Measurements from ENCODE around the gene LRG1. TPM values are rescaled to one million over a fixed set of nuclear protein-coding genes. Genes with fewer than 3 reads are reported as not detected.

Gene LRG1
- total RNA-seq, 1 donor from 2014 or later: 0.25 TPM

- H3K36me3 ChIP-seq (ENCODE audit: control insufficient read depth, insufficient read depth, low read length): no peaks in the 10 kb centered on the region
- no peak overlapping the region for H3K4me3 ChIP-seq (ENCODE audit: low read depth, low read length)
- DNase-seq (ENCODE audit: low read depth): no peak
- H3K27me3 ChIP-seq (ENCODE audit: control insufficient read depth, insufficient read depth, low read length): peaks cover 3% of the 10 kb centered on the region
- TF ChIP-seq CTCF (IDR thresholded peaks at IDR 0.05; ENCODE audit: insufficient read depth, low read length, poor library complexity, severe bottlenecking): no peak
Observed at GRCh38 chr19:4511300-4512054, 28.4 kb downstream of the LRG1 start.

GRCh38 chr19:4510435-4511255, 29.2 kb downstream of the LRG1 start:
- H3K4me3 ChIP-seq (ENCODE audit: low read depth, low read length): no peak overlapping the region
- DNase-seq (ENCODE audit: low read depth): no peak
- no peaks in the 10 kb centered on the region for H3K36me3 ChIP-seq (ENCODE audit: control insufficient read depth, insufficient read depth, low read length)
- no peak for TF ChIP-seq CTCF (IDR thresholded peaks at IDR 0.05; ENCODE audit: insufficient read depth, low read length, poor library complexity, severe bottlenecking)
- no peaks in the 10 kb centered on the region for H3K27me3 ChIP-seq (ENCODE audit: control insufficient read depth, insufficient read depth, low read length)

- Histone ChIP-seq H3K27me3 (ENCODE audit: control insufficient read depth, insufficient read depth, low read length) (no peaks in the 10 kb centered on the region), H3K36me3 (ENCODE audit: control insufficient read depth, insufficient read depth, low read length) (peaks cover 1% of the 10 kb centered on the region), H3K4me3 (ENCODE audit: low read depth, low read length) (no peak overlapping the region)
- TF ChIP-seq CTCF (IDR thresholded peaks at IDR 0.05; ENCODE audit: insufficient read depth, low read length, poor library complexity, severe bottlenecking): no peak
- no peak for DNase-seq (ENCODE audit: low read depth)
Observed at GRCh38 chr19:4508698-4509097, 31.1 kb downstream of the LRG1 start.

GRCh38 chr19:4507804-4508203, 32.0 kb downstream of the LRG1 start:
- no peak for DNase-seq (ENCODE audit: low read depth)
- Histone ChIP-seq H3K27me3 (ENCODE audit: control insufficient read depth, insufficient read depth, low read length) (no peaks in the 10 kb centered on the region), H3K4me3 (ENCODE audit: low read depth, low read length) (no peak overlapping the region), H3K36me3 (ENCODE audit: control insufficient read depth, insufficient read depth, low read length) (peaks cover 1% of the 10 kb centered on the region)
- TF ChIP-seq CTCF (IDR thresholded peaks at IDR 0.05; ENCODE audit: insufficient read depth, low read length, poor library complexity, severe bottlenecking): no peak

GRCh38 chr19:4507150-4507452, 32.7 kb downstream of the LRG1 start:
- Histone ChIP-seq H3K4me3 (ENCODE audit: low read depth, low read length) (no peak overlapping the region), H3K27me3 (ENCODE audit: control insufficient read depth, insufficient read depth, low read length) (no peaks in the 10 kb centered on the region), H3K36me3 (ENCODE audit: control insufficient read depth, insufficient read depth, low read length) (peaks cover 1% of the 10 kb centered on the region)
- DNase-seq (ENCODE audit: low read depth): no peak
- TF ChIP-seq CTCF (IDR thresholded peaks at IDR 0.05; ENCODE audit: insufficient read depth, low read length, poor library complexity, severe bottlenecking): no peak

Data from kidney epithelial cell (primary cell).